PC-3 (cell line): ENCODE measurements around the gene MFSD8. TPM values are rescaled to one million over a fixed set of nuclear protein-coding genes. Genes with fewer than 3 reads are reported as not detected.

ENCODE experiments used
- ATAC-seq: fragments of 200-7000 bp; cut with Tn5 transposase; 2 replicates; pipeline ENCODE4 v1.9.1; 2020; ENCODE audit warnings: mild to moderate bottlenecking, moderate library complexity
- BruUV-seq: library from RNA; stranded (reverse); fragments of 400-500 nt; replicated peaks from 2 replicates; lab custom pipeline; 2021; lab: Mats Ljungman, UMichigan
- CTCF ChIA-PET: fragments of 300-600 bp; sonication (Branson Sonifier 250); formaldehyde crosslinking; loops from one replicate; lab custom pipeline; 2022; ENCODE audit warnings: antibody characterized with exemption; lab: Charles Lee
- POLR2A ChIA-PET: fragments of 300-600 bp; sonication (Branson Sonifier 250); formaldehyde crosslinking; loops from one replicate; lab custom pipeline; 2022; ENCODE audit warnings: antibody characterized with exemption; ENCODE audit not compliant: unreplicated experiment; lab: Charles Lee
- DNase-seq: peaks from one replicate; pipeline ENCODE4 v3.0.0-alpha.2; 2015
- H2AFZ ChIP-seq: fragments of 300-600 bp; sonication (generic); 2 replicates; pipeline ENCODE4 v1.6.0; 2016; ENCODE audit warnings: antibody characterized with exemption, low read length
- H3F3A ChIP-seq: fragments of 300-600 bp; sonication (generic); one replicate; pipeline ENCODE4 v1.6.0; 2017; ENCODE audit warnings: antibody characterized with exemption, low read length, control low read depth, mild to moderate bottlenecking; ENCODE audit not compliant: unreplicated experiment
- H3K27ac ChIP-seq: fragments of 300-600 bp; sonication (generic); 2 replicates; pipeline ENCODE4 v1.5.1; 2016; ENCODE audit warnings: mild to moderate bottlenecking, low read length
- H3K27me3 ChIP-seq: fragments of 300-600 bp; sonication (generic); 2 replicates; pipeline ENCODE4 v1.6.1; 2016; ENCODE audit warnings: low read length, mixed read lengths
- H3K36me3 ChIP-seq: fragments of 300-600 bp; sonication (generic); 2 replicates; pipeline ENCODE4 v1.6.1; 2016; ENCODE audit warnings: low read depth, mixed run types, low read length, mixed read lengths
- H3K4me1 ChIP-seq: fragments of 300-600 bp; sonication (generic); 2 replicates; pipeline ENCODE4 v1.5.1; 2016; ENCODE audit warnings: low read length; ENCODE audit not compliant: insufficient read depth
- H3K4me2 ChIP-seq: fragments of 300-600 bp; sonication (generic); 2 replicates; pipeline ENCODE4 v1.6.0; 2016; ENCODE audit warnings: low read length
- H3K4me3 ChIP-seq: fragments of 300-600 bp; sonication (generic); 2 replicates; pipeline ENCODE4 v1.5.1; 2016; ENCODE audit warnings: mild to moderate bottlenecking, low read length, mixed read lengths
- H3K79me2 ChIP-seq: fragments of 300-600 bp; sonication (generic); 2 replicates; pipeline ENCODE4 v1.6.1; 2017; ENCODE audit warnings: low read length, mixed read lengths
- H3K9ac ChIP-seq: fragments of 300-600 bp; sonication (generic); 2 replicates; pipeline ENCODE4 v1.6.0; 2016; ENCODE audit warnings: mild to moderate bottlenecking, low read length
- H3K9me2 ChIP-seq: fragments of 300-600 bp; sonication (generic); replicated peaks from 2 replicates; pipeline ENCODE4 v1.6.1; 2016; ENCODE audit warnings: mixed run types, low read length, mixed read lengths
- H3K9me3 ChIP-seq: fragments of 300-600 bp; sonication (generic); 2 replicates; pipeline ENCODE4 v1.6.1; 2016; ENCODE audit warnings: low read length, mixed read lengths
- H4K20me1 ChIP-seq: fragments of 300-600 bp; sonication (generic); 2 replicates; pipeline ENCODE4 v1.6.1; 2016; ENCODE audit warnings: low read length, mixed read lengths
- CTCF ChIP-seq: fragments of 300-600 bp; sonication (generic); conservative IDR thresholded peaks from 2 replicates; pipeline ENCODE4 v1.5.1; 2017; ENCODE audit warnings: antibody characterized with exemption, low read depth, mild to moderate bottlenecking, low read length
- EZH2 ChIP-seq: fragments of 300-600 bp; sonication (generic); IDR thresholded peaks from one replicate; pipeline ENCODE4 v1.6.1; 2017; ENCODE audit warnings: antibody characterized with exemption, mild to moderate bottlenecking, low read length; ENCODE audit not compliant: unreplicated experiment
- EZH2phosphoT487 ChIP-seq: fragments of 300-600 bp; sonication (generic); IDR thresholded peaks from 2 replicates; pipeline ENCODE4 v1.6.1; 2018; ENCODE audit warnings: mild to moderate bottlenecking, antibody characterized with exemption, low read length, borderline replicate concordance
- intact Hi-C: fragments of 100-400 bp; cut with micrococcal nuclease; formaldehyde crosslinking; loops from 2 replicates; pipeline ENCODE4 v1.9.0; 2023
- total RNA-seq: library from RNA; depleted of rRNA; stranded (reverse); fragments of >200 nt; gene quantifications from 2 replicates; pipeline ENCODE4 v1.2.3, GENCODE V29; 2014

The MFSD8 gene
- total RNA-seq, 1 experiment from 2014 or later, result 12.3 TPM

- Histone ChIP-seq H4K20me1 (no peaks in the 10 kb centered on the region), H3K4me1 (no peaks in the 10 kb centered on the region), H3K9me2 (no peaks in the 10 kb centered on the region), H3K4me2 (no peak overlapping the region), H3F3A (no peaks in the 10 kb centered on the region), H3K79me2 (no peaks in the 10 kb centered on the region), H3K27me3 (no peaks in the 10 kb centered on the region), H3K36me3 (no peaks in the 10 kb centered on the region), H3K27ac (no peak overlapping the region), H2AFZ (no peak overlapping the region), H3K4me3 (no peak overlapping the region), H3K9me3 (no peaks in the 10 kb centered on the region), H3K9ac (no peak overlapping the region)
- CTCF ChIA-PET, result no interaction called here
- POLR2A ChIA-PET, result no interaction called here
- no TSS peak for BruUV-seq
- DNase-seq (no peak), ATAC-seq (no peak)
- intact Hi-C loops, result no loop called here
- TF ChIP-seq EZH2, result no peak
- no peak for TF ChIP-seq CTCF
- no peak for TF ChIP-seq EZH2phosphoT487
Observed at GRCh38 chr4:127920521-127920920, 44.5 kb downstream of the MFSD8 start.

GRCh38 chr4:127917151-127917550 is 47.8 kb downstream of the MFSD8 start:
- Histone ChIP-seq H2AFZ (no peak overlapping the region), H3K27ac (no peak overlapping the region), H3K79me2 (no peaks in the 10 kb centered on the region), H3F3A (no peaks in the 10 kb centered on the region), H3K4me1 (no peaks in the 10 kb centered on the region), H3K4me3 (no peak overlapping the region), H3K4me2 (no peak overlapping the region), H3K9ac (no peak overlapping the region), H4K20me1 (no peaks in the 10 kb centered on the region), H3K36me3 (no peaks in the 10 kb centered on the region), H3K9me2 (no peaks in the 10 kb centered on the region), H3K27me3 (no peaks in the 10 kb centered on the region), H3K9me3 (no peaks in the 10 kb centered on the region)
- BruUV-seq, result no TSS peak
- DNase-seq (no peak), ATAC-seq (no peak)
- intact Hi-C loops, result no loop called here
- TF ChIP-seq EZH2 (no peak), EZH2phosphoT487 (no peak), CTCF (no peak)
- POLR2A ChIA-PET, result no interaction called here
- CTCF ChIA-PET, result no interaction called here

GRCh38 chr4:127916512-127916911 is 48.5 kb downstream of the MFSD8 start:
- no peaks in the 10 kb centered on the region for H4K20me1 ChIP-seq
- no peak for TF ChIP-seq CTCF
- no peak for TF ChIP-seq EZH2
- TF ChIP-seq EZH2phosphoT487, result no peak
- no peak overlapping the region for H3K27ac ChIP-seq
- H3K4me1 ChIP-seq, result no peaks in the 10 kb centered on the region; the same call in 1 of the 2 replicates
- ATAC-seq (no peak), DNase-seq (no peak)
- no peak overlapping the region for H2AFZ ChIP-seq
- H3K27me3 ChIP-seq, result no peaks in the 10 kb centered on the region
- H3K9me2 ChIP-seq, result no peaks in the 10 kb centered on the region
- ChIA-PET CTCF (no interaction called here), POLR2A (no interaction called here)
- H3K4me2 ChIP-seq, result no peak overlapping the region
- H3K4me3 ChIP-seq, result no peak overlapping the region
- H3K9ac ChIP-seq, result no peak overlapping the region
- H3K9me3 ChIP-seq, result no peaks in the 10 kb centered on the region
- intact Hi-C loops, result no loop called here
- H3F3A ChIP-seq, result no peaks in the 10 kb centered on the region
- no peaks in the 10 kb centered on the region for H3K36me3 ChIP-seq
- BruUV-seq, result no TSS peak
- H3K79me2 ChIP-seq, result no peaks in the 10 kb centered on the region
